HepG2 (cell line): ENCODE results near the gene AKR1C4. TPM values are rescaled to one million over a fixed set of nuclear protein-coding genes. Genes with fewer than 3 reads are reported as not detected.

ENCODE experiments used
- ADNP ChIP-seq: sonication (generic); formaldehyde crosslinking; IDR thresholded peaks from 2 replicates; pipeline ENCODE4 v1.4.0; 2020; ENCODE audit warnings: missing genetic modification reagents
- CHD4 ChIP-seq: fragments of 200-600 bp; sonication (generic); IDR thresholded peaks from 2 replicates; pipeline ENCODE4 v1.7.0; 2017; ENCODE audit warnings: mild to moderate bottlenecking, low read length, borderline replicate concordance
- CREB1 ChIP-seq, 2 experiments: fragments of 450-650 bp in 1 of 2; IDR thresholded peaks; 2 replicates each; pipeline ENCODE4 v1.6.1; 2016 to 2017; ENCODE audit warnings: control low read depth in 1 of 2, mild to moderate bottlenecking in 1 of 2, missing compliant biosample characterization in 1 of 2, missing genetic modification characterization in 1 of 2
- CSRNP1 ChIP-seq: sonication (generic); formaldehyde crosslinking; IDR thresholded peaks from 2 replicates; pipeline ENCODE4 v1.8.1; 2023; ENCODE audit warnings: mild to moderate bottlenecking, missing genetic modification reagents
- ETV6 ChIP-seq: sonication (generic); formaldehyde crosslinking; conservative IDR thresholded peaks from 2 replicates; pipeline ENCODE4 v1.4.0; 2020; ENCODE audit warnings: missing genetic modification reagents
- HMG20B ChIP-seq: conservative IDR thresholded peaks from 2 replicates; pipeline ENCODE4 v1.6.1; 2016; ENCODE audit warnings: missing genetic modification reagents, missing compliant biosample characterization
- TFDP2 ChIP-seq: sonication (generic); formaldehyde crosslinking; IDR thresholded peaks from 2 replicates; pipeline ENCODE4 v1.4.0; 2020; ENCODE audit warnings: missing genetic modification reagents
- ZC3H13 ChIP-seq: sonication (generic); formaldehyde crosslinking; IDR thresholded peaks from 2 replicates; pipeline ENCODE4 v1.8.1; 2023; ENCODE audit warnings: mild to moderate bottlenecking, missing genetic modification reagents, moderate library complexity
- ZNF20 ChIP-seq: sonication (generic); formaldehyde crosslinking; IDR thresholded peaks from 2 replicates; pipeline ENCODE4 v1.4.0; 2020; ENCODE audit warnings: mild to moderate bottlenecking, moderate library complexity, missing genetic modification reagents
- polyA plus RNA-seq, 8 experiments: library from polyadenylated mRNA; depleted of rRNA in 3 of 8; stranded (reverse) in 7 of 8; unstranded in 1 of 8; fragments of >200 nt; fragmentation: Illumina TruSeq in 4 of 8; extraction: Trizol in 4 of 8; gene quantifications; 2 replicates each; pipeline versions ENCODE4 v1.2.1 to v1.2.3, GENCODE V29; 2011 to 2016; ENCODE audit warnings: low read depth in 4 of 8, missing spikeins in 1 of 8, mixed read lengths in 1 of 8; ENCODE audit not compliant: insufficient read depth in 1 of 8
- total RNA-seq, 5 experiments: library from RNA; depleted of rRNA; stranded (reverse); fragments of >200 nt; fragmentation: Illumina TruSeq; extraction: Trizol; gene quantifications; 2 replicates each; pipeline ENCODE4 v1.2.3, GENCODE V29; 2016; ENCODE audit warnings: low read depth in 1 of 5

AKR1C4 gene
- total and polyA plus RNA-seq, 2 of the 13 experiments (the other 11 are each of a cell fraction or from before 2014, with no cell fraction given): 0.18 to 1.3 TPM

- TF ChIP-seq ETV6 (CRISPR knock-in tag) (0 out of 2 replicates have a peak, but pooled peaks have one; percentile 48), ZNF20 (CRISPR knock-in tag) (0 out of 2 replicates have a peak, but pooled peaks have one; percentile 8), ADNP (CRISPR knock-in tag) (no peak), CSRNP1 (CRISPR knock-in tag) (peak; percentile 54; the same call in 1 of the 2 replicates), CREB1 (IDR thresholded peaks at IDR 0.05) (peak; percentile 43; the same call in 1 of the 2 replicates), CREB1 (CRISPR knock-in tag; IDR thresholded peaks at IDR 0.05) (no peak), HMG20B (CRISPR knock-in tag) (0 out of 2 replicates have a peak, but pooled peaks have one; percentile 16), ZC3H13 (no peak), CHD4 (peak; percentile 73; the same call in 1 of the 2 replicates), TFDP2 (no peak; the same call in 1 of the 2 replicates)
Measured at GRCh38 chr10:5146920-5147254, 49.8 kb upstream of the AKR1C4 start (continued).
